Ectodermal cell (in vitro differentiated cells): ENCODE measurements around the gene KBTBD12.

ENCODE experiments used
- H3K27ac ChIP-seq: 2 replicates; pipeline ENCODE4 v1.7.0; 2013; ENCODE audit warnings: mild to moderate bottlenecking, low read depth, low read length; ENCODE audit not compliant: insufficient read depth, poor library complexity, severe bottlenecking
- H3K27me3 ChIP-seq: 2 replicates; pipeline ENCODE4 v1.7.0; 2013; ENCODE audit warnings: mild to moderate bottlenecking, low read length; ENCODE audit not compliant: insufficient read depth, control insufficient read depth, poor library complexity, severe bottlenecking
- H3K36me3 ChIP-seq: one replicate; pipeline ENCODE4 v1.7.0; 2013; ENCODE audit warnings: low read length; ENCODE audit not compliant: control insufficient read depth, insufficient read depth
- H3K4me1 ChIP-seq: one replicate; pipeline ENCODE4 v1.7.0; 2013; ENCODE audit warnings: low read length; ENCODE audit not compliant: control insufficient read depth, insufficient read depth
- H3K4me3 ChIP-seq: 2 replicates; pipeline ENCODE4 v1.7.0; 2013; ENCODE audit warnings: low read depth, low read length, control low read depth; ENCODE audit not compliant: insufficient read depth
- H3K9me3 ChIP-seq: 2 replicates; pipeline ENCODE4 v1.7.0; 2013; ENCODE audit warnings: mild to moderate bottlenecking, low read length, moderate library complexity; ENCODE audit not compliant: control insufficient read depth
- WGBS, 2 experiments: methylation state at CpG; one replicate each; pipeline ENCODE4 v1.1.7; 2013; ENCODE audit warnings: missing lambda C conversion rate in 2 of 2; 5-methylcytosine and 5-hydroxymethylcytosine counted together

The KBTBD12 gene

GRCh38 chr3:127948211-127948610, 33.2 kb downstream of the KBTBD12 start:
- H3K27me3 ChIP-seq, result no peaks in the 10 kb centered on the region
- H3K4me1 ChIP-seq, result no peaks in the 10 kb centered on the region
- H3K36me3 ChIP-seq, result no peaks in the 10 kb centered on the region
- no peaks in the 10 kb centered on the region for H3K9me3 ChIP-seq
- H3K4me3 ChIP-seq, result no peak overlapping the region
- H3K27ac ChIP-seq, result no peak overlapping the region
- WGBS, 2 experiments, result 88 to 94% methylated on average over 3 of the region's 3 CpGs

GRCh38 chr3:127949446-127950055, 34.5 kb downstream of the KBTBD12 start:
- no peak overlapping the region for H3K4me3 ChIP-seq
- no peaks in the 10 kb centered on the region for H3K27me3 ChIP-seq
- H3K9me3 ChIP-seq, result no peaks in the 10 kb centered on the region
- H3K27ac ChIP-seq, result no peak overlapping the region
- no peaks in the 10 kb centered on the region for H3K36me3 ChIP-seq
- 95 to 99% methylated on average over 1 to 2 of the region's 2 CpGs for WGBS, 2 experiments
- no peaks in the 10 kb centered on the region for H3K4me1 ChIP-seq

GRCh38 chr3:127951276-127951675, 36.2 kb downstream of the KBTBD12 start:
- H3K4me3 ChIP-seq, result no peak overlapping the region
- H3K27me3 ChIP-seq, result no peaks in the 10 kb centered on the region
- H3K9me3 ChIP-seq, result no peaks in the 10 kb centered on the region
- no peaks in the 10 kb centered on the region for H3K4me1 ChIP-seq
- H3K27ac ChIP-seq, result no peak overlapping the region
- H3K36me3 ChIP-seq, result no peaks in the 10 kb centered on the region
- WGBS, 2 experiments, result 90% methylated on average over 1 of the region's 1 CpG

GRCh38 chr3:127953091-127954035, 38.3 kb downstream of the KBTBD12 start:
- 91 to 92% methylated on average over 6 of the region's 6 CpGs for WGBS, 2 experiments
- H3K36me3 ChIP-seq, result no peaks in the 10 kb centered on the region
- H3K4me3 ChIP-seq, result no peak overlapping the region
- H3K4me1 ChIP-seq, result no peaks in the 10 kb centered on the region
- no peaks in the 10 kb centered on the region for H3K27me3 ChIP-seq
- no peaks in the 10 kb centered on the region for H3K9me3 ChIP-seq
- no peak overlapping the region for H3K27ac ChIP-seq

- no peak overlapping the region for H3K4me3 ChIP-seq
- no peak overlapping the region for H3K27ac ChIP-seq
- WGBS, 2 experiments, result 86 to 87% methylated on average over 6 of the region's 6 CpGs
- no peaks in the 10 kb centered on the region for H3K27me3 ChIP-seq
- no peaks in the 10 kb centered on the region for H3K4me1 ChIP-seq
- no peaks in the 10 kb centered on the region for H3K9me3 ChIP-seq
- H3K36me3 ChIP-seq, result no peaks in the 10 kb centered on the region
These were observed 39.6 kb downstream of the KBTBD12 start for GRCh38 chr3:127954640-127955039.

- no peaks in the 10 kb centered on the region for H3K27me3 ChIP-seq
These were observed 40.7 kb downstream of the KBTBD12 start for GRCh38 chr3:127955728-127956127.

GRCh38 chr3:127959041-127959440, 44.0 kb downstream of the KBTBD12 start:
- no peak overlapping the region for H3K4me3 ChIP-seq
- H3K9me3 ChIP-seq, result no peaks in the 10 kb centered on the region
- WGBS, 2 experiments, result 88 to 93% methylated on average over 1 of the region's 1 CpG
- H3K27me3 ChIP-seq, result no peaks in the 10 kb centered on the region
- H3K27ac ChIP-seq, result no peak overlapping the region
- no peaks in the 10 kb centered on the region for H3K4me1 ChIP-seq
- H3K36me3 ChIP-seq, result no peaks in the 10 kb centered on the region

More at GRCh38 chr3:127955728-127956127, 40.7 kb downstream of the KBTBD12 start:
- no peaks in the 10 kb centered on the region for H3K9me3 ChIP-seq
- H3K4me3 ChIP-seq, result no peak overlapping the region
- no peak overlapping the region for H3K27ac ChIP-seq
- H3K36me3 ChIP-seq, result no peaks in the 10 kb centered on the region
- no peaks in the 10 kb centered on the region for H3K4me1 ChIP-seq

- Histone ChIP-seq H3K9me3 (no peaks in the 10 kb centered on the region), H3K27me3 (no peaks in the 10 kb centered on the region), H3K36me3 (no peaks in the 10 kb centered on the region), H3K27ac (no peak overlapping the region), H3K4me1 (no peaks in the 10 kb centered on the region), H3K4me3 (no peak overlapping the region)
- 35 to 44% methylated on average over 4 of the region's 4 CpGs for WGBS, 2 experiments
These were observed 44.8 kb downstream of the KBTBD12 start for GRCh38 chr3:127959873-127960272.

- Histone ChIP-seq H3K4me3 (no peak overlapping the region), H3K27me3 (no peaks in the 10 kb centered on the region), H3K27ac (no peak overlapping the region), H3K36me3 (no peaks in the 10 kb centered on the region), H3K9me3 (no peaks in the 10 kb centered on the region), H3K4me1 (no peaks in the 10 kb centered on the region)
- WGBS, 2 experiments, result 94 to 95% methylated on average over 3 to 4 of the region's 4 CpGs
These were observed 45.5 kb downstream of the KBTBD12 start for GRCh38 chr3:127960421-127960965.

- H3K9me3 ChIP-seq, result no peaks in the 10 kb centered on the region
- H3K4me1 ChIP-seq, result no peaks in the 10 kb centered on the region
- no peaks in the 10 kb centered on the region for H3K36me3 ChIP-seq
- H3K4me3 ChIP-seq, result no peak overlapping the region
- no peaks in the 10 kb centered on the region for H3K27me3 ChIP-seq
- H3K27ac ChIP-seq, result no peak overlapping the region
- WGBS, 2 experiments, result 91 to 93% methylated on average over 5 of the region's 5 CpGs
These were observed 46.1 kb downstream of the KBTBD12 start for GRCh38 chr3:127961124-127961523.
